GM19468 (cell line): ENCODE measurements around the gene PRPF8.
"Not testable (repeated sequence)": the region's sequence is repeated elsewhere in the genome, so short reads cannot be mapped to it uniquely, and the experiment has no call there.

Experiments used
- ATAC-seq: cut with Tn5 transposase; IDR thresholded peaks from one replicate; pipeline ENCODE4 v1.9.1; 2021; ENCODE audit warnings: mild to moderate bottlenecking, moderate library complexity, moderate number of reproducible peaks; ENCODE audit not compliant: unreplicated experiment; ENCODE audit errors: extremely low read depth

Gene PRPF8

DNA sequence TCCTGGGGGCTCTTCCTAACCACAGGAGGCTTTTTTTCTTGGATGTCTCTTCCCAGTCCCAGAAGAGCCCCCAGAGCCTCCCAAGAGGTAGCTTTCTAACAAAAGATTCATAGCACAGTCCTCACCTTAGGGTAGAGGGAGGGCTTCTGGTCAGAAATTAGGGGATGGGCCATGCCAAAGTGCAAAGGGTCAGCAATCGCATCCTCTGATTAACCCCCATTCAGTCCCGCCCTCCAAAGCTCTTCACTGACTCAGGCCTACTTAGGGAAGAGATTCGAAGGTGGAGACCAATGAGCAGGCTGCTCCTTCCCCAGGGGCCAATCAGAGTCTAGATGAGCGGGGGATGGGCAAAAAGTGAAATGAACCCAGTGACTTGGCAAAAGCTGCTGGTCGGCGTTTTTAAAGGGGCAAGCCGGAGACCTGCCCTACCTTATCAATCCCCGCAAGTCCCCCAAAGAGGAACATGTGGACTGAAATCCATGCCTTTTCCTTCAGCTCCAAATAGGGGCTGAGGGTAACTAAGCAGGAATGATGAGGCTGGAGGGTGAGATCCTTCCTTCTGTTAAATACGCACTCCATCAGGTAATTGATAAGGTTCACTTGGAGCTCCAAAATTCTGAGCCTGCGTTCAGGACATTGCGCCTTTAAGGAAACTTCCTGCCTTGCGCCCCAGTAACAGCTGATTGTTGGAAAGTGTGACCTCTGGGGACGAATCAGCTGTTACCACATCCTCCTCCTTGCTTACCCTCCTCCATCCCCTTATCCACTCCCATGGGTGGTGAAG lies 32.4 kb upstream of the PRPF8 start:
- peak; percentile 37 for ATAC-seq

DNA sequence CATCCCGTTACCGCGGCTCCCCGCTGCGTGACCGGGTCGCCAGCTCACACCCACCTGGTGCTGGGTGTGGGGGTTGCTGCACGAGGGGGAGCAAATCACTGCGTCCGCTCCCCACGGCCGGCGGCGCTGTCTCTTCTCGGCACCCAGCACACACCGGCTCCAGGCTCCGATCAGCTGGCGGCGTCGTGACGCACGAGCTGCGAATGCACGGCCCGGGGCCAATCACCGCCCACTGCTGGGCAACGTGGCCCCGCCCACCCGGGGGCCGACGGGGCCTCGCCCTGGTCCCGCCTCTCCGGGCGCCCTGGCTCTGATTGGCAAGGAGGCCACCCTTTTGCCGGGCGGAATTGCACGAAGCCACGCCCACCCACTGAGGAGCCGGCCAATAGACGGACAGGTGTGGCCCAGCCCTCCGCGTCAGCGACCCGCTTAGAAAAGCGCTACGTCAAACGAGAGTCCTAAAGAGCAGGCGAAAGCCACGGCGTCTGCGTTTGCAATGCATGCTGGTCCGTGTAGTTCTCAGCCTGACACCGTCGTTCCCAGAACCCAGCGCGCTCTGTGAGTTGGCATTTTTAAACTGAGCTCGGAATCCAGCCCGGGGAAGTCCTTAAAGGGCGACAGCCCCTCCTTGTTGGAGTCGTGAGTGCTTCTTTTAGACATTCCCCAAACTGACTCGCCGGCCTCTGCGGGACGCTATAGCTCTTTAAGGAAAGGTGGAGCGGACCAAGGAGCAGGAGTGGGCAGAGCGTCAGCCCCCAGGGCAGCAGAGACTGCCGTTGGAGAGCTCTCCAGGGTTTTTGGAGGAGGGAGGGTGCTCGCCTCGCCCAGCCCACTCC lies 31.6 kb upstream of the PRPF8 start:
- peak; percentile 71 for ATAC-seq

DNA sequence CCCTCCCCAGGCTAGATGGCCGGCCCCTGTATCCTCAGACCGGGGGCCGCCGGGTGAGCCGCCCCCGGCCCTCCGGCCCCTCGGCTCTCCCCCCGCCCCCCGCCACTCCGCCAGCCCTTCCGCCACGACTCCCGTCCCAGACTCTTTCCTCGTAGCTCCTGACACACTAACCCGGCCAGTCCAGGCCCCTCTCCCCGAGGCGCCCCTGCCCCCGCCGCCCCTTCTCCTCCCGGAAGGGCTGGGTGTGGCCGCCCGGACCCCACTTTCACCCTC lies 31.1 kb upstream of the PRPF8 start:
- no peak for ATAC-seq

DNA sequence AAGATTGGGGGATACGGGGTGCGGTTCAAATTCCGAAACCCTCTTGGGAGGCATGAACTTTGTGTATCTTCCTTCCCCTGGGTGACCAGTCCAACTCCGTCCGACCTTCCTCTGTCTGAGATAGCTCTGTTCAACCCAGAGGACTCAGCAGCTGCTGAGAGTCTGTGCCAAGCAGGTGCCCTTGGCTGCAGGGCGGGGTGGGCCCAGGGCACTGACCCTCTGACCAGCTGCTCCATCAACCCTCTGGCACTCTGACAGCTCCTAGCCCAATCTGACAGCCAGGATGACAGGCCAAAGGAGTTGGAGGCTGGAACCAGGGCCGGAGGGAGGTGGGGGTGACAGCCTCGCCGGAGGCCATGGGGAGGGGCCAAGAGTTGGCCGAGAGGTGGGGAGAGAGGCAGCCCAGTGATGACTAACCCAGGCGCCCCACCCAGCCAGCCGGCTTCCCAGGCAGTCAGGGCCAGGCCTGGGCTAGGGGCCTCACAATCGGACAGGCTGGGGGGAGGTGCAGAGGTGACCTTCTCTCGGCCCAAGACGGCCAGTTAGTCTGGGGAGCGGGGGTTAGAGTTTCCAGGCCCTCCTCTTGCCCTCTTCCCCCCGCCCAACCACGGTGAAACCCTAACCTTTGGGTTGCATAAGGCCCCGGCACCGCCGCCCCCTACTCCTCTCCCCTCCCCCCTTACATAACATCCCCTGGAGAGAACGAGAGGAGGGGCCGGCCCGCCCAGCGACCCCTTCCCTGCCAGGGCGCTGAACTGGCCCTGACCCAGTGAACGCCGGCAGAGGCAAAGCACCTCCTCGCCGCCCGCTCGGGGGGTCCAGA lies 30.5 kb upstream of the PRPF8 start:
- ATAC-seq = no peak

DNA sequence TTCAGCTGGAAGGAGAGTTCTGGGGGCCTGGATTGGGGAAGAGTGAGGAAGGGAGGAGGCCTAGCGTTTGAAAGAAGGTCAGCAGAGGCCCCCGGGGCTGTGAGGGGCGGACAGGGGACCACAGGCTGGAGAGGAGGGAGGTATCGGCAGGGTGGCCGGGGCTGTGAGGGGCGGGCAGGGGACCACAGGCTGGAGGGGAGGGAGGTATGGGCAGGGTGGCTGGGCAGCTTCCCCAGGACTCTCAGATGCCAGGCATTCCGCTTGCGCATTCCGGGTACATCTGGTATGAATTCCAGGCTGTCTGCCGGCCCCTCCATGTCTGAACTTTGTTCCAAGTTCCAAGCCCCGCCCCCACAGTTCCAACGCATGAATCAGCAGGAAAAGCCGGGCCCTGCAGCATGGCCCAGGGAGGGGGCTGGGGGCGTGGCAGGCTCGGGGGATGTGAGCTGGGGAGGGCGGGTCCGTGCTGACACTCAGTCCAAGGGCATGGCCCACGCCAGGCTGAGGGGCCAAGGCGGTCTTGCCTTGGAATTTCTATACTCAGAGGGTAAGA lies 29.8 kb upstream of the PRPF8 start:
- no peak for ATAC-seq

DNA sequence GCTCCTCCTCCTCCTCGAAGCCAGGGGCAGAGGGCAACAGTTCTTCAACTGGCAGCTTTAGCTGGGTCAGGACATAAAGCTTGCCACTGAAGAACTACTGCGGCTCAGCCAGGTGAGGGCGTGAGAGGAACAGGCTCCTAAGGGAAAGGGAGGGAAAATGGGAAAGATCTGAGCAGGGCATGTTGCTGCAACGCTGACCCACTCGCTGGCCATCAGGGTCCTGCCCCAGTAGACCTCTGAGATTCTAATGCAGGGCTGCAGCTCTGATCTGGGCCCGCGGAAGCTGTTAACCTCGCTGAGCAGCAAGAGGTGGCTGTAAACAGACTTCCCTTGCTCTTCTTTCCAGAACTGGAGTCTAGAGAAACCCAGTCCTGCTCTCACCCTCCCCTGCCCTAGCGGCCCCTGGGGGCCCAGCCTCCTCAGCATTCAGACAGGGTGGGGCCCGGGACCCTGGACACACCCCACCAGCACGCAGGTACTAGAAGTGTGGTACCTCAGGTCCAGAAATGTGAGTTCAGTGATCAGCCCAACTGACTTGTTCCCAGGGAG lies 29.3 kb upstream of the PRPF8 start:
- no peak for ATAC-seq

DNA sequence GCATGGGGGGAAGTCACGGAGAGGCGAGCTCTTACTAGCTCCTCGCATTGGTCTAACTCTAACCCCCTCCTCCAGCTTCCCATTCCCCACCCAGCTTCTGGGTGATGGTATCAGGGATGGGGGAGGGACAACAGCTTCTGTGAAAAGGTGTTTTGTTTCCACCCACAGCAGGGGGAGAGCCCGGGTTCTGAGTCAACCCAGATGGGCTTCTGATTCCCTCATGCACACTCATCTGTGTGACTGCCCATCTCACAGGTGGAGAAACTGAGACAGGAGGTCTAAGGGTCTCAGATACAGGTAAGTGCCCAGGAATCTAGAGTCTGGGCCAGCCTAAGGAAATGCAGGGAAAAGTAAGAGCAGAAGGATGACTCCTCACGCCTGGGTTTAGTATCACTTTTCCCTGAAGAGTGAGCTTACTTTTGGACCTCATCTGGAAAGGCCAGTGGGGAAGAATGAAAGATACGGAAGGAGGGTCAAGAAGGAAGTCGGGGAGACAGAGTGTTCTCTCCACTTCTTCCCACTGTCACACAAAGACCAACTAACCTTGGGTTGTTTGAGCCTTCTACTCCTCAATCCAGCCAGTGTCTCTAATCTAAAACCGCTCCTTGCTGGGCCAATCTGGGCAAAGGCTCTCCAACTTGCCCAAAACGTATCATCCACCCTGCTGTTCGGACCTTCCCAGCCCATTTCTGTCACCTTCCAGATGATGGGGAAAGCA lies 28.7 kb upstream of the PRPF8 start:
- ATAC-seq = no peak

DNA sequence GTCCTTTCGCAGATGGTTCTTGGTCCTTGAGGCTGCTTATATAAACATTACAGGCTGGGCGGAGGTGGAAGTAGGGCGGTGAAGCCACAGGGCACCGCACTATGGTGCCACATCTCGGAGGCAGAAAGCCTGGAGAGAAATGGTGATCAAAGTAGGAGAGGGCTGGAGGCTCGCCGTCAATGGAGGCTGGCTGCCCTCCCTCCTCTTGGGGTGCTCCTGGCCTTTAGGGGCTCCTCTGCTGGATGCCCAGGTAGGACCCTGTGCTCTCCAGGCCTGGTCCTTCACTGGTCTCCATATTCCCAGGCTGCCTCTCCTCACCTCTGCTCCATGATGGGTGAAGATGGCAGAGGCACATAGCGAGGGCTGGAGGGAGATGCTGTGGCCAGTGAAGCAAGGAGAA lies 27.6 kb upstream of the PRPF8 start:
- no peak for ATAC-seq

DNA sequence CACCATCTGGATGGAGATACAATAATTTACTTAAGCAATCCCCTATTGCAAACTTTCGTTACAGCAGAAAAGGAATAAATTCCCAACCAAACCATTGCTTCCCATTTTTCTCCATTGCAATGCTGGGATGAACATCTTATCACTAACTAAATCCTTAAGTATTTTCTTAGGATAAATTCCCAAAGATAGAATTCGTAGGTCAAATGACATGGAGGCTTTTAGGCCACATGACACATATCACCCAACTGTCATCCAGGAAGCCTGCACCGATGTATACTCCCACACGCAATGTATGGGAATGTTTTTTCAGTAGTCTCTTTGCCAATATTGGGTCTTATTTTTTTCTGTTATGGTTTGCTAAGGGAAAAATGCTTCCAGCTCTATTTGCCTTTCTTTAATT lies 27.1 kb upstream of the PRPF8 start:
- no peak for ATAC-seq

DNA sequence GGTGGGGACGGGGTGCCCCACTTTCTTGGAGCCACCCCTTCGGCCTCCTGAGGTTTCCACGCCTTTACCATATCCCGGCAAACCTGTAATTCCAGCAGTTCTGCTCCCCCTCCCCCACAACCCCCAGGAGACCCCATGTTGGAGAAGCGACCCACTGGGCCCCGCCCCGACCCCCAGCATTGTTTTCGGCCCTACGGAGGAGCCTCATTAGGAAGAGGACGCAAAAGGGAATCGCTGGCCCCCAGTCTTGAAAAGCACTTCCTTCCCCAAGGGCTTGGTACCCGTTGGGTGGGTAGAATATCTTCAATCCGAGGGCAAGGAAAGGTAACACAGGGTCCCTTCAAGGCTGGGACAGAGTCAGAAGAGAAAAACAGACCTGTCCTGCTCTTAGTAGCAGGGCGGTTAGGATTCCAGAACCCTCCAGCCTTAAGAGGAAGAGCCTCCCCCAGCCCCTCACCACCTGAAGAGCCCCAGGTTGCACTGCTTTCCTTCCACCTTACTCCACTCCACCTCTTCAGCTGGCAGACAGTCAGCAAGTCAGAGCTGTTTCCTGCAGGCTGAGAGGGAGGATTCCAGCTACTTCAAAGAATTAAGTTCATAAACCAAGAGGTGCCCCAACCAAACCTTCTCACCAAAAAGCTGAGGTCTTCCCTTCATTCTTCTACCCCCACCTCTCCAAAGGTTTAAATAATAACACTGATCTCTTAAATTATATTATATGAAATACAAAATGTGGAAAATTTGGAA lies 26.3 kb upstream of the PRPF8 start:
- no peak for ATAC-seq

DNA sequence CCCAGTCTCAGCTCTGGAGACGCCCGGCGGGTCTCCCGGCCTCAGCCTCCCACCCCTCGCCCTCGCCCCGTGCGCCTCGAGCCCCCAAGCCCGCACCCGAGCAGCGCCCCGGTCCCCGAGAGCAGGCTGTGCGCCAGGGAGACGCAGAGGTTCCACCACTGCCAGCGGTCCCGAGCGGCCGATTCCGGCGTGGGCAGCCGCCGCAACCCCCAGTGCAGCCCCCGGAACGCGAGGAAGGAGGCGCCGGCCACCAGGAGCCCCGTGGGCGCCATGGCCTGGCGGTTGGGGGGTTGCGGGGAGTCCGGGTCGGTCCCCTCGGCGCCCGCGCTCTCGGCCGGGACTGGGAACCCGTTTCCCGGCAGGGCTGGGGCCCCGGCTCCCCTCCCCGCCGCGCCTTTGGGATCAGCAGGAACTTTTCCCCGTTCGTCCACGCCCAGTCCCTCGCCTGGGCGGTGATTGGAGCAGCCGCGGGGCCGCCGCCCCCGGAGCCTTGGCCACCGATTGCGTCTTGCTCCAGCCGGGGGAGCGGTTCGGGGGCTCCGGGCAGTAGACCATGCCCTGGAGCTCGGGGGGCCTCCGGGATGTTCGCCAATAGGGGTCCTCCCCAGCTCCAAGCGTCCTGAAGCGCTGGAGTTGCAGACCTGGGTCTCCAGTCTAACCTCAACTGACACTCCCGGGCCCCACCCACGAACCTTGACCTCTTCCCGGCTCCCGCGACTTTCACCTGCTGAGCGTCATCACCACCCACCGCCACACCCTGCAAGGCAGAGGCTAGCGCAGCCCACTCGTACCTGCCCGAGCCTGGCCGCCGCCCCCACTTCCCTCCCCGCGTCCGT lies 25.5 kb upstream of the PRPF8 start, which contains the start of gene TLCD2:
Gene TLCD2 (minus strand): TSS at position 407 of the 836 bp plus-strand sequence. CDS start 135 bp downstream, at position 272.
- ATAC-seq = no peak

DNA sequence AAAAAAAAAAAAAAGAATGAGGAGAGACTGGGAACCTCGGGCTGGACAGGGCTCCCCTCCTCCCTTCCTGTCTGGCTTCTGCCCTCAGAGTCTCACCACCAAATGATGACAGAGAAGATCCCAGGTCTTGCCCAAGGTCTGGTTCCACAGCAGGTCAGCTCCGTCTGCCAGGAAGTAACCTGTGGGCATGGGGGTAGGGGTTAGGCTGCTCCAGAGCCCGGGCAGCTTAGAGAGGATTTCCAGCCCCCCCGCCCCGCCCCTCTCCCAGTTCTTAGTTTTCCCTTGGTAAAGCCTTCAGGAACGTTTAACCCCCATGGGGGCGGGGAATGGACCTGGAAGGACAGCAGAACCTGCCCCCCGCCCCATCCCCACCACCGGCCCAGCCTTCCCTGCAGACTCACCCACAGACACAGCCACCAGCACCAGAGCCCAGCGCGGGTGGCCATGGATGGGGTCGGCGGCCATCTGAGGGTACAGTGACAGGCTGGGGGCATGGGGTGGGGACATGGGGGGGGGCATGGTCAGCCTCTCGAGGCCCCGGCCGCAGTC lies 24.8 kb upstream of the PRPF8 start:
- ATAC-seq = no peak

DNA sequence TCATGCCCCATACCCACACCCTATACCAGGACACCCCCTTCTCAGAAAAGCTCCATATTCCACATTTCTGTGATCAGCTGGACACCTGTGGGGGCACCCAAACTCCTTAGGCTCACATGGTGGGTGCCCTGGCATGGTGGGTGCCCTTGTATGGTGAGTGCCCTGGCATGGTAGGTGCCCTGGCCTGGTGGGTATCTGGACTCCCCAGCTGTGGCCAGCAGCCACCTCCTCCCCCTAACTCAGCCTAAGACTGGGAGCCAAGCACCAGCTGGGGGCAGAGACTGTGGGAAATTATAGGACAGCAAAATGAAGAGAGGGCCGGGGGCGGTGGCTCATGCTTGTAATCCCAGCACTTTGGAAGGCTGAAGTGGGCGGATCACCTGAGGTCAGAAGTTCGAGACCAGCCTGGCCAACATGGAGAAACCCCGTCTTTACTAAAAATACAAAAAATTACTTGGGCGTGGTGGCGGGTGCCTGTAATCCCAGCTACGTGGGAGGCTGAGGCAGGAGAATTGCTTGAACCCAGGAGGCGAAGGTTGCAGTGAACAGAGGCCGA lies 24.2 kb upstream of the PRPF8 start:
- not testable (repeated sequence) for ATAC-seq

DNA sequence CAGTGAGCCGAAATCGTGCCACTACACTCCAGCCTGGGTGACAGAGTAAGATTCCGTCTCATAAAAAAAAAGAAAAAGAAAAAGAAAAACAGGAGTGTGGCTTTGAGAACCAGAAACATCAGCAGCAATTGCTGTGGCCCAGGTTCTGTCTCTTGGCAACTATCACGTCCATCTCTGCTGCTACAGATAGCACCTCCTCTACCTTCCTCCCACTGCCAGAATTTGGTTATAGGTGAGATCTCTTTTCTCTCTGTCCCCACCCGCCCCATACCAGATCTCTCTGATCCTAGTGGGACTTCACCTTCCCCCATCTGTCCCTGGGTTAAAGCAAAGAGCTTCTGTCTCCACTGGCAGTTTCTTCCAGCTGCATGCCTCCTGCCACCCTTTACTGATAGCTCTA lies 22.4 kb upstream of the PRPF8 start:
- ATAC-seq = no peak

DNA sequence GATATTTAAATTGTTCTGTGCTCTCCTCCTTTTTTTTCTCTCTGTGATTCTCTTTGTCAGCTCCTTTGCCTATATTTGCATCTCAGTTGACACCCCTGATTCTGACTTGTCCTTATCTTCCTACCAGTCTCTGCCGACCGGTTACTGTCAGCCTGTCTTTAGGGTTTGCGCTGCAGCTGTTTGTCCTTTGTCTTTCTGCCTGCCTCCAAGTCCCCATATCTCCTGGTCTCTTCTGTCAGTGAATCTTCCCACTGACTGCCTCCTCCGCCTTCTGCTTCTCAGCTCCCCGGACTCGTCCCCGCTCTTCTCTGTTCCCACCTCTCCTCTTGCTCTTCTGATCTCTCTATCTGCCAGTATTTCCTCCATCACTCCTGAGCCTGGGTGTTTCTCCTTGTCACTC lies 20.3 kb upstream of the PRPF8 start:
- ATAC-seq = no peak

DNA sequence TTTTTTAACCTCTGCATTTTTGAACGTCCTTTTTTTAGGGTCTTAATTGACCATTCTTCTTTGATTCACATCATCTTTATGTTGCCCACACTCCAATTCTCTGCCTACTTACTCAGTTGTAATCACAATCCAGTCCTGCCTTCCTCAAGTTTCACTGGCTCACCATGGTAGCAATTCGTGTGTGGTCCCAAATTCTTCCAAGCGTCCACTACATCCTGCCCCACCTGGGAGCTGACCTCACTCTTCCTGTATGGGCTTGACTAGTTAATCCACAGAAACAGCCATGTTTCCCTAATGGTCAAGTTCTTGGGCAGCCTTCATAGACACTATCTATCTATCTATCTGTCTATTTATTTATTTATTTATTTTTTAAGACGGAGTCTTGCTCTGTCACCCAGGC lies 18.4 kb upstream of the PRPF8 start:
- ATAC-seq = no peak

DNA sequence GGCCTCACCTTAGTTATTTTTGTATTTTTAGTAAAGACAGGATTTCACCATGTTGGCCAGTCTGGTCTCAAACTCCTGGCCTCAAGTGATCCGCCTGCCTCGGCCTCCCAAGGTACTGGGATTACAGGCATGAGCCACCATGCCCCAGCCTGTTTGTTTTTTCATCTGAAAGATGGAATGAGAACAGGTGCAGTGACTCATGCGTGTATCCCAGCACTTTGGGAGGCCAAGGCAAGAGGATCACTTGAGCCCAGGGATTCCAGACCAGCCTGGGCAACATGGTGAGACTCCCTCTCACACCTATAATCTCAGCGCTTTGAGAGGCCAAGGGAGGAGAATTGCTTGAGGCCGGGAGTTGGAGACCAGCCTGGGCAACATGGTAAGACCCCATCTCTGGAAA lies 15.2 kb upstream of the PRPF8 start:
- not testable (repeated sequence) for ATAC-seq

DNA sequence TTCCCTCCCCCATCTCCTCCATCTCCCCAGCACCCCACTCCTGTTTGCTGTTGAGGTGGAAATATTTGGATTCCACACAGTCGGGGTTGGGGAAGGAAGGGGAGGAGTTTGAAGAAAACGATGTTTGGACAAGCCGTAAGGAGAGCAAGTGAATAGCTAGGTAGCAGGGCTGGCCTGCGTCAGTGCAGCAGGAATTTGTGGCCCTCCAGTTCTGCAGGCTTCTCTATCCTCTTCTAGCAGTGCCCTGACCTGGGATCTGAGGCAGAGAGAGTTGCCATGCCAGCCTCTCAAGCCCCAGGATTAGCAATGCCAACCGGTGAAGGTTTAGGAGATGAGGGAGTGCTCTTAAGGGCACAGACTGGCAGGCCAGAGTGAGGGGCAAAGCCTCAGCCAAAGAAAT lies 13.0 kb upstream of the PRPF8 start:
- ATAC-seq = no peak
